ENCODE measurements around the gene LRRTM4.

DNA sequence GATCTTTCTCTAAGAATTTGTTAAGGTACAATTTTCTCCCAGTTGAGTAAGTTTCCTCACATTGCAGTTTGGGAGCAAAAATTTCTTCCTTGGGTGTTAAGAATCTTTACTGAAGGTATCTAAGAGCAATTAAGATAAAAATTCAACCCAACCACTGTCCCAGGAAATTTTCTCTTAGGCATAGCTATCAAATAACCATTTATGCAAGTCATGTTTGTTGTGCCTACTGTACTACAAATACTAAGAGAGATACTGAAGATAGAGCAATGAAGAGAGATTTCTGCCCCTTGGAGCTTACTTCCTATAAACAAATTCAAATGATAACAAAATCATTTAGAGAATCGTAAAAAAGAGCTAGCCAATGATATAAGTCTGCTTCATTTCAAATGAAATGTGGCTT lies 402.8 kb downstream of the LRRTM4 start:
- TF ChIP-seq, protein P1, sequence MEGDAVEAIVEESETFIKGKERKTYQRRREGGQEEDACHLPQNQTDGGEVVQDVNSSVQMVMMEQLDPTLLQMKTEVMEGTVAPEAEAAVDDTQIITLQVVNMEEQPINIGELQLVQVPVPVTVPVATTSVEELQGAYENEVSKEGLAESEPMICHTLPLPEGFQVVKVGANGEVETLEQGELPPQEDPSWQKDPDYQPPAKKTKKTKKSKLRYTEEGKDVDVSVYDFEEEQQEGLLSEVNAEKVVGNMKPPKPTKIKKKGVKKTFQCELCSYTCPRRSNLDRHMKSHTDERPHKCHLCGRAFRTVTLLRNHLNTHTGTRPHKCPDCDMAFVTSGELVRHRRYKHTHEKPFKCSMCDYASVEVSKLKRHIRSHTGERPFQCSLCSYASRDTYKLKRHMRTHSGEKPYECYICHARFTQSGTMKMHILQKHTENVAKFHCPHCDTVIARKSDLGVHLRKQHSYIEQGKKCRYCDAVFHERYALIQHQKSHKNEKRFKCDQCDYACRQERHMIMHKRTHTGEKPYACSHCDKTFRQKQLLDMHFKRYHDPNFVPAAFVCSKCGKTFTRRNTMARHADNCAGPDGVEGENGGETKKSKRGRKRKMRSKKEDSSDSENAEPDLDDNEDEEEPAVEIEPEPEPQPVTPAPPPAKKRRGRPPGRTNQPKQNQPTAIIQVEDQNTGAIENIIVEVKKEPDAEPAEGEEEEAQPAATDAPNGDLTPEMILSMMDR (conservative IDR thresholded peaks at IDR 0.05; ENCODE audit: low read depth, low read length): no peak
- no peak for TF ChIP-seq EZH2 (IDR thresholded peaks at IDR 0.05; ENCODE audit: borderline replicate concordance, low read depth, low read length, poor library complexity, severe bottlenecking)

Data from A673 (cell line).